VCaP (cell line): ENCODE measurements around the gene CARHSP1.
"Not testable (repeated sequence)": the region's sequence is repeated elsewhere in the genome, so short reads cannot be mapped to it uniquely, and the experiment has no call there.

Source experiments
- H3K27ac ChIP-seq: fragments of 450-650 bp; 2 replicates; pipeline ENCODE4 v1.5.1; 2017
- TF ChIP-seq, protein P1 (sequence below): fragments of 450-650 bp; conservative IDR thresholded peaks from 2 replicates; pipeline ENCODE4 v1.5.1; 2017; ENCODE audit warnings: mild to moderate bottlenecking, moderate library complexity

The CARHSP1 gene

GRCh38 chr16:8848231-8848938 is 20.4 kb downstream of the CARHSP1 start:
- H3K27ac ChIP-seq = no peak overlapping the region
- TF ChIP-seq, protein P1, sequence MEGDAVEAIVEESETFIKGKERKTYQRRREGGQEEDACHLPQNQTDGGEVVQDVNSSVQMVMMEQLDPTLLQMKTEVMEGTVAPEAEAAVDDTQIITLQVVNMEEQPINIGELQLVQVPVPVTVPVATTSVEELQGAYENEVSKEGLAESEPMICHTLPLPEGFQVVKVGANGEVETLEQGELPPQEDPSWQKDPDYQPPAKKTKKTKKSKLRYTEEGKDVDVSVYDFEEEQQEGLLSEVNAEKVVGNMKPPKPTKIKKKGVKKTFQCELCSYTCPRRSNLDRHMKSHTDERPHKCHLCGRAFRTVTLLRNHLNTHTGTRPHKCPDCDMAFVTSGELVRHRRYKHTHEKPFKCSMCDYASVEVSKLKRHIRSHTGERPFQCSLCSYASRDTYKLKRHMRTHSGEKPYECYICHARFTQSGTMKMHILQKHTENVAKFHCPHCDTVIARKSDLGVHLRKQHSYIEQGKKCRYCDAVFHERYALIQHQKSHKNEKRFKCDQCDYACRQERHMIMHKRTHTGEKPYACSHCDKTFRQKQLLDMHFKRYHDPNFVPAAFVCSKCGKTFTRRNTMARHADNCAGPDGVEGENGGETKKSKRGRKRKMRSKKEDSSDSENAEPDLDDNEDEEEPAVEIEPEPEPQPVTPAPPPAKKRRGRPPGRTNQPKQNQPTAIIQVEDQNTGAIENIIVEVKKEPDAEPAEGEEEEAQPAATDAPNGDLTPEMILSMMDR = no peak

GRCh38 chr16:8847623-8848022 is 21.2 kb downstream of the CARHSP1 start:
- no peak overlapping the region for H3K27ac ChIP-seq
- TF ChIP-seq, protein P1 = no peak

GRCh38 chr16:8847145-8847544 is 21.7 kb downstream of the CARHSP1 start:
- TF ChIP-seq, protein P1 = no peak
- H3K27ac ChIP-seq = no peak overlapping the region

DNA sequence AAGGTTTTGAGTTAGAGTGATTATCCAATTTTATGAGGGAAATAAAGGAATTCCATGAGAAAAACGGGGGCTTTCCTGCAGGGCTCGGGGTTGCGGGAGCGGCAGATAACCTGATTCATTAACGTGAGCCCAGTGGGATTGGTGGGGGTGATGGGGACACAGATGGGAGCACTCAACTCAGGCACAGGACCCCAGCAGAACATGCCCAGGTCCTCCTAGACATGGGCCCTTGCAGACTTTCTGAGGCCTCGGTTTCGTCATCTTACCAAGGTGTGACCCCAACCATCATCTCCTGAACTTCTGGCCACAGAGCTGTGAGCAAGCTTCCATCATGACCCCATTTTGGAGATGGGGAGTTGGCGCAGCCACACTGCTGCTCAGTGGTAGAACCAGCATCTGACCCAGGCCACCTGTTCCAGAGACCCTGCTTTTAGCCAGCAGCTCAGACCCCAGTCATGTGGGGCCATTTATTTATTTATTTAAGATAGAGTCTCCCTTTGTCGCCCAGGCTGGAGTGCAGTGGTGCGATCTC is 22.3 kb downstream of the CARHSP1 start:
- no peak overlapping the region for H3K27ac ChIP-seq
- TF ChIP-seq, protein P1 = no peak

DNA sequence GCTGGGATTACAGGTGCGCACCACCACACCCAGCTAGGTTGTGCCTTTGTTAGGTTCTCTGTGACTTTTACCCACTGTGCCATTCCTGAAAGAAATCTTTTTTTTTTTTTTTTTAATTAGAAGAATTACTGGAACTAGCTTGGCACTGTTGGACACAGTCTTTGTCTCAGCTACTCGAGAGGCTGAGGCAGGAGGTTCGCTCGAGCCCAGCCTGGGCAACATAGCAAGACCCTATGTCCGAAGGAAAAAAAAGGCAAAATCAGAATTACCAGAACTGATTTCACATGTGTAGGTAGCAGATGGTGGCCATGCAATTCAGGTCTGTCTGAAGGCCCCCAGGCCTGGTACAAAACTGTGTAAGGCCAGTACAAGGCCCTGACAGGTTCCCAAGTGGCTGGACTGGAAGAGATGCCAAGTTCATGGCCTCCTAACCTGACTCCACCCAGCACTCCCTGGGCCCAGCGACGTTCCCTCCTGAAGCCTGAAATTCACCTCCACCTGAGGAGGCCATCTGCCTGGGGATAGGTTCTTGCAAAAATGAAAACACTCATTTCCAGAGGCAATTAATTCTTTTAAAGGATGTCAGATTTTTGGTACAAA is 23.0 kb downstream of the CARHSP1 start:
- H3K27ac ChIP-seq = no peak overlapping the region
- TF ChIP-seq, protein P1 = no peak

DNA sequence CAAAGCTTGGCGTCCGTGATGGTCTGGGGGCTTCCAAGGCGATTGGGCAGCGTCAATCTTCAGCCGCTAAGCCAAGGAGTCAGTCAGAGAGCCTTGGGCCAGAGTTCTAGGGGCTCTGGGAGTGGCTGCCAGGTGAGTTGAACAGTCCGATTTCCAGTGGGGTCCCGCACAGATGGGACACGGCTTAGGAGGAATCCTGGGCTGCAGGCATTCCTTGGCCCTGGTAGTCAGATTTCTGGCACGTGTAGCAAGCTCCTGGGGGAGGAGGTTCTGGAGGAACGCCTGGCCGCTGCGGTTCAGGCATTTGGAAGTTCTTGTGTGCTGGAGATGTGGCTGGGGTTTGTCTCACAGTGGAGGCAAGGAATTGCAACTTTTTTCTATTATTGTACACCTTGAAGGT is 25.5 kb downstream of the CARHSP1 start:
- H3K27ac ChIP-seq = not testable (repeated sequence)

DNA sequence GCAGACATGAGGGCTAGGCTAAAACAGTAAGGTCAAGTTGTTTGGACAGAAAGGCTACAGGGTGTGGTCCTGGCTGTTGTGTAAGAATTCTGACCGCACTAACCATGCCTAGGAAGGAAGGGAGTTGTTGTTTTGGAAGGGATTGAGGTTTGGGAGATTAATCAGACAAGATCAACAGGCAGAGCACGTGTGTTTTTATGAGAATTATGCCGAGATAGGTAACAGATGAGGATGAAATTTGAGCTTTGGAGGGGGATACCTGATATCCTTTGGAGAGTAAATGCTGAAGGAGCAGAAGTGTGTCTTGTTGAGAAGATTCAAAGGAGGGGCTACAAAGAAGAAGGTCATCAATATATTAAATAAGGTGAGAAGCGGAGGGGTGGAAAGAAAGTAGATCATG is 26.8 kb downstream of the CARHSP1 start:
- H3K27ac ChIP-seq = not testable (repeated sequence)

DNA sequence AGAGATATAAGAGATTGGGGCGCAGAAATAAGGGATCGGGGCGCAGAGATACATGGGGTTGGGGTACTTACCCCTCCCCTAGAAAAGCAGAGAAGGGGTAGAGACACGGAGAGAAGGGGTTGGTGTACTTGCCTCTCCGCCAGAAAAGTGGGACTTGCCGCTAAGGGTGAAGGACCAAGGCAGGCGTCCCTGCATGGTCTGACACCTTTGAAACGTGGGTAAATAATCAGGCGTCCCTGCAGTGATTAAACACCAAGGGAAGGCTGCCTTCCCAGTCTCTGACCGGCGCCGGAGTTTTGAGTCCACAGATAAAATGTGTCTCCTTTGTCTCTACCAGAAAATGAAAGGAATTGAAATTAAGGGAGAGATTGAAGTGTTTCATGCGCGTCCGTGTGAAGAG is 31.2 kb downstream of the CARHSP1 start:
- not testable (repeated sequence) for H3K27ac ChIP-seq

DNA sequence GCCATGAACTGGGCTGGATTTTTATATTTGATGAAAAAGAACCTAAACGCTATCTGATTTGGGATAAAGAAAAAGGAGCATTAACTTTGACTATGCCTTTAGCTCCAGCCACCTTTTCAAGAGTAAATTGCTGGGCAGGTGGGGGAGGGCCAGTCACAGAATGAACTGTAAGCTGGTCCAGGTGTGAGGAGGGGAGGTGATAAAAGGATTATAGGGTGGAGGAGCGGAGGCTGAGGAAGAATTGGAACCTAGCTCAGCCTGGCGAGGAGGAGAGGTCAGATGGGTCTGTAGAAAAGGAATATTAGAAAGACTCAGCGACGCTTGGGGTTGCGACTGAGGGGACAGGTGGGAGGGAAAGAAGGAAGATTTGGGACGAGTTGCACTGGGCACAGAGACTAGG is 32.0 kb downstream of the CARHSP1 start:
- H3K27ac ChIP-seq = not testable (repeated sequence)

DNA sequence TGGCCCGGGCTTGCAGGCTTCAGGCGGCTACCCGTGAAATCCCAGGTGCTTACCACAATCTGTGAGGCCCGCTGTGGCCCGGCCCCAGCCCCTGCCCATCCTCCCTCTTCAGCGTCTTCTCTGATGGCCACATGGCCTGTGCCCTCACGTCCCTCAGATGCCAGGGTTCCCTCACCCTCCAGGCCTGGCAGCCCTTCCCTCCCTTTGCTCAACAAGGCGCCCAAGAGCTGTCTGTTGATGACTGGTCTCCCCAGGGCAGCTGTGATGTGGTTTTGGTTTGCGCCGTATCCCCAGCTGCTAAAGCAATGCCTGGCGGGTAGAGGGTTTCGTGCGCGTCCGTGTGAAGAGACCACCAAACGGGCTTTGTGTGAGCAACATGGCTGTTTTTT is 36.1 kb downstream of the CARHSP1 start:
- no peak overlapping the region for H3K27ac ChIP-seq

More for the DNA sequence above, 36.1 kb downstream of the CARHSP1 start:
- TF ChIP-seq, protein P1 = no peak
